LNCAP (cell line): ENCODE results near the gene PRKCZ.

Experiments used
- CTCF ChIP-seq: fragments of 450-650 bp; IDR thresholded peaks from 2 replicates; pipeline ENCODE4 v1.5.1; 2017; ENCODE audit warnings: mild to moderate bottlenecking

PRKCZ gene

GRCh38 chr1:2037314-2037979 is 12.8 kb upstream of the PRKCZ start:
- TF ChIP-seq CTCF = no peak

DNA sequence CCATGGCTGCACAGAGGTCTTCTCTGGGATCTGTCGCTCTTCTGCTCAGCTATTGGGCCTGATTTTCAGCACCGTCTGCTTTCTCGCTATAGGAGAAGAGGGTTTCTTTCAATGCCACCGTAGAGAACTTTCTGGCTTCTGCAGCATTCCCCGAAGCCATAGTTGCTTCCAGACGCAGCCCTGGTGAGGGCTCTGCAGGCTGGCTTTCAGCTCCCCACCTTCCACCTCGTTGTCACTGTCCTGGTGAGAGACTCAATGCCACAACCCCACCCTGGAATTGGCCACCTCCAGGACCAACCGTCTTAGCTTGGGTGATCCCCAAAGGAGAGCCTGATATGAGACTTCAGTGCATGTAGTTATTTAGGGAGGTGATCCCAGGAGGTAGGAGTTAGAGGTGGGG is 12.0 kb upstream of the PRKCZ start:
- TF ChIP-seq CTCF = no peak

DNA sequence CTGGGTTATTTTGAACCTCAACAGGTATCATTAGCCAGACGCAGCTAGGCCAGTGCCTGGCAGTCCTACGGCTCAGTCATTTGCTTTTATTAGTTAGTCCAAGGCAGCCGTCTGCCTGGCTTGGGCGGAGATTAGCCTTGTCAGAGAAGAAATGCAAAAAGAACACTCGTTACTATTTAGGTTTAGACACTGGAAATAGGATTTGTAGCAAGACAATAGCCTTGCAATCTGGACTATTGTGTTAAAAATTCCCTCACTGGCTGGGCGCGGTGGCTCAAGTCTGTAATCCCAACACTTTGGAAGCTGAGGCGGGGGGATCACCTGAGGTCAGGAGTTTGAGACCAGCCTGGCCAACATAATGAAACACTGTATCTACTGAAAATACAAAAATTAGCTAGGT is 11.0 kb upstream of the PRKCZ start:
- no peak for TF ChIP-seq CTCF

DNA sequence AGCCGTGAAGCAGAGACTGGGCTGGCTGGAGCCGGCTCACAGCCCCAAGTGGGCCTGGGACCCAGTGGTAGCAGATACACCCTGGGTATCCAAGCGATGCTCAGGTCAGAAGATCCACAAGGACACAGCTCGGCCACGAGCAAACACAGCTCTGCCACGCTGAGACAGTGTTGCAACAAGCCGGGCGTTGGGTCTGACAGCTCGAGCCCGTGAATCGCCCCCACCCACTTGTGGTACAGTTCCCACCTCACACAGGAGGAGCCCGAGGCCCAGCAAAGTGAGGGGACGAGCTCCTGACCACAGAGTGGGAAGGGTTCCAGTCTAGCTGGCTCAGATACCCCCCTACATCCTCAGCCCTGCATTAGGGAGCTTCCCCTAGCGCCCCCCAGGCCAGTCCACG is 8.9 kb upstream of the PRKCZ start:
- TF ChIP-seq CTCF = no peak

DNA sequence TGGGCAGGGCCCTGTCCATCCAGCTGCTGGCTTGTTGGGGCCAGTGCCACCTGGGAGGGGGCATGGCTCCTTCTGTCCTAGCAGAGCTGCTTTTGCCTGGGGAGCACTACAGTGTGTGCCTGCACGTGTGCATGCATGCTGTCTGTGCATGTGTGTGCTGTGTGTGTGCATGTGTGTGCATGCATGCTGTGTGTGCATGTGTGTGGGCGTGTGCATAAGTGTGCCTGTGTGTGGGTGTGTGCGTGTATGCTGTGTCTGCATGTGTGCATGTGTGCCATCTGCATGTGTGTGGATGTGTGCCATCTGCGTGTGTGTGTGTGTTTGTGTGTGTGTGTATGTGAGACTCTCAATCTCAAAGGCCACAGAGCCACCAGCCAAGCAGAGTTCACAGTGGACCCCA is 8.3 kb upstream of the PRKCZ start:
- no peak for TF ChIP-seq CTCF

DNA sequence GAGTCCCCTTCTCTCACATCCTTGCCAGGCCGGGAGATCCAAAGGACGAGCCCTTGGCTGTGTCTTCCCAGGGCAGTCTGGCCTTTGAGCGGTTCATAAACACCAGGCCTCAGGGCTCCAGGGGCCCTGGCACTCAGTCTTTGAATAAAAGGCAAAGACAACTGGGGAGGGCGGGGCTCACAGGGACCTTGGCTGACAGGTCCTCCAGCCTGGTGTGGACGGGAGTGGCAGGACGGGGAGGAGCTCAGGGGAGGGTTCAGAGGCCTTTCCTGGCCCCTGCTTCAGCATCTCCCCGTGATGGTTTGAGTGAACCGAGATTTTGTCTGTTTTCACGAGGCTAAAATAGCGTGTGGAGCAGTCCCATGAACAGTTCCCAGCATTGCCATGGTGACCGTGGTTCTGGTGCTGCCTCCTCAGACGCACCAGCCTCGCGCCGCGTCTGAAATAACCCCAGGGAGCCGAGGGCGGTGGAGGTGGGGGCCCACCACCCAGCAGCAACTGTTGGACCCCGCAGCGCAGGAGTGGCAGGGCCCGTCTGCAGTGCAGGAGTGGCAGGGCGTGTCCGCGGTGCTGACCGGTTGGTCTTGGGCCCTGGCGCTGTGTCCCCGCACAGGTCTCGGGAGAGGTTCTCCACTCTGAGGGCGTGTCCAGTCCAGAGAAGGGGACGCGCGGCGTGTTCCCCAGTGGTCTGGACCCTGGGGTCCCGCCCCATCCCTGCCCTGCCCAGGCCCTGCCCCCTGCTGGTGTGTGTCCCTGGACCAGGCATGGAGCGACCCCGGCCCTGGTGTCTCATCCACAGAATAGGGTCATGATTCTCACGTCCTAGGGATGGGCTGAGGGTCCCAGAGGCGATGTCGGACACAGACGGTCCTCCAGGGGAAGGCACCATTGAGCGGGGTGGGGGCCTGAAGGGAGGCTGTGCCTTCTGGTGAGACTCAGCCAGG is 7.1 kb upstream of the PRKCZ start:
- TF ChIP-seq CTCF = no peak

DNA sequence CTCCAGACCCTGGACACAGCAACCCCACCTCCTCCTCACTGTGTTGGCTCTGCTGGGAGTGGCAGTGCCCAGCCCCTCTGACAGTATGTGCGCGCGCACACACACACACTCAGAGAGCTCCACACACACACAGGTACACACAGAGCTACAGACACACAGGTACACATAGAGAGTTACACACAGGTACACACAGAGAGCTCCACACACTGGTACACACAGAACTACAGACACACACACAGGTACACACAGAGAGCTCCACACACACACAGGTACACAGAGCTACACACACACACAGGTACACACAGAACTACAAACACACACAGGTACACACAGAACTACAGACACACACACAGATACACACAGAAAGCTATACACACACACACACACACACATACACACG is 6.3 kb upstream of the PRKCZ start:
- no peak for TF ChIP-seq CTCF
